Lower leg skin (tissue), 4 donors: ENCODE measurements around the gene RAD51B. TPM values are rescaled to one million over a fixed set of nuclear protein-coding genes. Genes with fewer than 3 reads are reported as not detected.

Experiments used
- DNase-seq, 2 donors: peaks; one replicate each; pipeline ENCODE4 v3.0.0-alpha.2; 2019; ENCODE audit warnings: low spot score in 2 of 2
- H3K4me3 ChIP-seq: fragments of 200-600 bp; sonication (generic); 2 replicates; pipeline ENCODE4 v1.5.1; 2017; ENCODE audit warnings: mild to moderate bottlenecking, low read depth; ENCODE audit not compliant: poor library complexity, severe bottlenecking
- CTCF ChIP-seq, 3 donors: fragments of 450-650 bp; IDR thresholded peaks; one replicate each; pipeline ENCODE4 v1.5.1; 2016; ENCODE audit warnings: antibody characterized with exemption in 3 of 3, mild to moderate bottlenecking in 3 of 3, moderate library complexity in 2 of 3
- POLR2A ChIP-seq, 2 donors: fragments of 450-650 bp; IDR thresholded peaks; one replicate each; pipeline ENCODE4 v1.6.1; 2016 to 2017; ENCODE audit warnings: antibody characterized with exemption in 2 of 2, mild to moderate bottlenecking in 1 of 2, moderate library complexity in 1 of 2
- WGBS, 2 donors: methylation state at CpG; one replicate each; pipeline ENCODE4 v1.1.5; 2018; 5-methylcytosine and 5-hydroxymethylcytosine counted together
- intact Hi-C: fragments of 100-400 bp; cut with DNase I; formaldehyde crosslinking; loops from one replicate; pipeline ENCODE4 v1.15.0; 2023; ENCODE audit warnings: low total_unique reads
- total RNA-seq, 4 donors: library from RNA; depleted of rRNA; stranded (reverse); fragments of >200 nt; gene quantifications; one replicate each; pipeline ENCODE4 v1.1.0, GENCODE V29; 2016

The RAD51B gene
- total RNA-seq, 4 donors from 2014 or later = 6.1 to 27.2 (median 13.6) TPM

GRCh38 chr14:68604822-68605221 is 785.2 kb downstream of the RAD51B start:
- WGBS, 2 donors = 83 to 88% methylated on average over 10 of the region's 10 CpGs
- TF ChIP-seq POLR2A (IDR thresholded peaks at IDR 0.05) (no peak), CTCF (IDR thresholded peaks at IDR 0.05) (no peak)
- intact Hi-C loops = no loop called here
- peak in 1 of 2 donors; percentile 34 for DNase-seq
- no peak overlapping the region for H3K4me3 ChIP-seq

GRCh38 chr14:68606176-68606575 is 786.6 kb downstream of the RAD51B start:
- WGBS, 2 donors = 54 to 58% methylated on average over 3 of the region's 3 CpGs
- TF ChIP-seq CTCF (IDR thresholded peaks at IDR 0.05) = no peak
- no peak for TF ChIP-seq POLR2A (IDR thresholded peaks at IDR 0.05)
- H3K4me3 ChIP-seq = no peak overlapping the region
- DNase-seq = peak in 1 of 2 donors; percentile 61
- intact Hi-C loops = no loop called here

GRCh38 chr14:68606644-68607043 is 787.1 kb downstream of the RAD51B start:
- TF ChIP-seq POLR2A (IDR thresholded peaks at IDR 0.05) = no peak
- no peak for TF ChIP-seq CTCF (IDR thresholded peaks at IDR 0.05)
- no peak overlapping the region for H3K4me3 ChIP-seq
- intact Hi-C loops = no loop called here
- peak in 1 of 2 donors; percentile 26 for DNase-seq
- 81 to 89% methylated on average over 4 of the region's 4 CpGs for WGBS, 2 donors

GRCh38 chr14:68607081-68607866 is 787.7 kb downstream of the RAD51B start:
- TF ChIP-seq POLR2A (IDR thresholded peaks at IDR 0.05) = no peak
- TF ChIP-seq CTCF (IDR thresholded peaks at IDR 0.05) = no peak
- DNase-seq = peak in 1 of 2 donors; percentile 86
- 52 to 66% methylated on average over 17 of the region's 17 CpGs for WGBS, 2 donors
- no peak overlapping the region for H3K4me3 ChIP-seq
- intact Hi-C loops = no loop called here

GRCh38 chr14:68607867-68608573 is 788.4 kb downstream of the RAD51B start:
- no peak for TF ChIP-seq CTCF (IDR thresholded peaks at IDR 0.05)
- no peak for TF ChIP-seq POLR2A (IDR thresholded peaks at IDR 0.05)
- intact Hi-C loops = no loop called here
- peak in 1 of 2 donors; percentile 87 for DNase-seq
- H3K4me3 ChIP-seq = no peak overlapping the region
- 68 to 77% methylated on average over 14 of the region's 14 CpGs for WGBS, 2 donors
